B cell (primary cell): ENCODE results near the gene OR1M1. TPM values are rescaled to one million over a fixed set of nuclear protein-coding genes. Genes with fewer than 3 reads are reported as not detected.
A peak's percentile ranks its signal among the peaks of the same experiment; 100 is the strongest.

Source experiments
- ATAC-seq: fragments of 200-7000 bp; cut with Tn5 transposase; one replicate; pipeline ENCODE4 v1.10.0; 2021; ENCODE audit warnings: low read depth, mild to moderate bottlenecking, moderate number of reproducible peaks, moderate library complexity
- CTCF ChIA-PET: fragments of 350-600 bp; sonication (Branson Sonifier 250); formaldehyde crosslinking; loops from one replicate; lab custom pipeline; 2021; ENCODE audit warnings: antibody characterized with exemption, inconsistent platforms; lab: Charles Lee
- POLR2A ChIA-PET: fragments of 350-600 bp; sonication (Branson Sonifier 250); formaldehyde crosslinking; loops from one replicate; lab custom pipeline; 2021; ENCODE audit warnings: antibody characterized with exemption; lab: Charles Lee
- DNase-seq: peaks from one replicate; pipeline ENCODE4 v3.0.0; 2013
- H2AFZ ChIP-seq: 2 replicates; pipeline ENCODE4 v1.6.1; 2012; ENCODE audit warnings: mild to moderate bottlenecking, low read depth, low read length; ENCODE audit not compliant: insufficient read depth, poor library complexity, severe bottlenecking
- H3K27ac ChIP-seq, 2 donors: 1 replicate in 1 of 2; 2 replicates in 1 of 2; pipeline ENCODE4 v1.5.1; 2012 to 2013; ENCODE audit warnings: low read length in 2 of 2, mild to moderate bottlenecking in 2 of 2, moderate library complexity in 1 of 2
- H3K27me3 ChIP-seq, 4 experiments: fragments of 200-600 bp in 1 of 4; sonication (generic) in 1 of 4; replicated peaks in 1 of 4; 1 replicate in 2 of 4; 2 replicates in 2 of 4; pipeline versions ENCODE4 v1.6.1 to v1.7.0; 2013 to 2016; ENCODE audit warnings: low read length in 3 of 4, mild to moderate bottlenecking in 2 of 4, mixed read lengths in 1 of 4, moderate library complexity in 1 of 4; ENCODE audit not compliant: insufficient read depth in 4 of 4, control insufficient read depth in 3 of 4; ENCODE audit errors: control extremely low read depth in 1 of 4
- H3K36me3 ChIP-seq, 2 experiments: replicated peaks in 1 of 2; 1 replicate in 1 of 2; 2 replicates in 1 of 2; pipeline versions ENCODE4 v1.6.1 to v1.7.1; 2013; ENCODE audit warnings: low read length in 1 of 2; ENCODE audit not compliant: insufficient read depth in 2 of 2, control insufficient read depth in 1 of 2; ENCODE audit errors: control extremely low read depth in 1 of 2, extremely low read depth in 1 of 2
- H3K4me1 ChIP-seq, 2 donors: fragments of 200-600 bp in 1 of 2; sonication (generic) in 1 of 2; 1 replicate in 1 of 2; 2 replicates in 1 of 2; pipeline versions ENCODE4 v1.5.1 to v1.6.1; 2013 to 2017; ENCODE audit warnings: low read length in 2 of 2; ENCODE audit not compliant: control insufficient read depth in 2 of 2, insufficient read depth in 2 of 2
- H3K4me2 ChIP-seq: replicated peaks from 2 replicates; pipeline ENCODE3; 2012; ENCODE audit warnings: mild to moderate bottlenecking, low read depth, low read length; ENCODE audit not compliant: poor library complexity, severe bottlenecking
- H3K4me3 ChIP-seq, 5 experiments: fragments of 200-600 bp in 1 of 5; sonication (generic) in 1 of 5; 1 replicate in 3 of 5; 2 replicates in 2 of 5; pipeline versions ENCODE4 v1.5.1 to v1.7.0; 2011 to 2016; ENCODE audit warnings: low read length in 4 of 5, mild to moderate bottlenecking in 4 of 5, low read depth in 2 of 5, control low read depth in 1 of 5, moderate library complexity in 1 of 5; ENCODE audit not compliant: insufficient read depth in 1 of 5; ENCODE audit errors: control extremely low read depth in 1 of 5, extremely low read depth in 1 of 5
- H3K79me2 ChIP-seq: fragments of 200-600 bp; sonication (generic); one replicate; pipeline ENCODE4 v1.6.0; 2016; ENCODE audit warnings: low read length; ENCODE audit not compliant: control insufficient read depth, insufficient read depth
- H3K9ac ChIP-seq: fragments of 200-600 bp; sonication (generic); 2 replicates; pipeline ENCODE4 v1.6.1; 2017; ENCODE audit warnings: mild to moderate bottlenecking, low read length, moderate library complexity
- H3K9me3 ChIP-seq, 3 donors: one replicate each; pipeline versions ENCODE4 v1.6.1 to v1.7.1; 2013; ENCODE audit warnings: low read length in 2 of 3; ENCODE audit not compliant: control insufficient read depth in 2 of 3, insufficient read depth in 1 of 3; ENCODE audit errors: control extremely low read depth in 1 of 3
- H4K20me1 ChIP-seq: 2 replicates; pipeline ENCODE4 v1.6.0; 2012; ENCODE audit warnings: mild to moderate bottlenecking, low read length; ENCODE audit not compliant: insufficient read depth, control insufficient read depth, poor library complexity, severe bottlenecking
- H3K27ac Mint-ChIP-seq: one replicate; pipeline ENCODE4 v1.8.0; 2021; ENCODE audit warnings: mixed read lengths
- H3K27me3 Mint-ChIP-seq: one replicate; pipeline ENCODE4 v1.8.0; 2021; ENCODE audit warnings: mixed read lengths
- H3K4me1 Mint-ChIP-seq: one replicate; pipeline ENCODE4 v1.8.0; 2021; ENCODE audit warnings: mixed read lengths
- H3K4me3 Mint-ChIP-seq: one replicate; pipeline ENCODE4 v1.8.0; 2021; ENCODE audit warnings: mixed read lengths
- H3K9me3 Mint-ChIP-seq: one replicate; pipeline ENCODE4 v1.8.0; 2022; ENCODE audit warnings: mixed read lengths; ENCODE audit not compliant: insufficient read depth
- CTCF ChIP-seq: fragments of 200-600 bp; IDR thresholded peaks from one replicate; pipeline ENCODE4 v1.8.0; 2022; ENCODE audit warnings: antibody characterized with exemption, mild to moderate bottlenecking
- EZH2 ChIP-seq: IDR thresholded peaks from 2 replicates; pipeline ENCODE4 v1.6.1; 2012; ENCODE audit warnings: borderline replicate concordance, low read depth, mild to moderate bottlenecking, moderate library complexity, low read length; ENCODE audit not compliant: insufficient read depth, poor library complexity, severe bottlenecking
- WGBS: methylation state at CpG from one replicate; pipeline ENCODE4 v1.1.5; 2013; ENCODE audit warnings: missing lambda C conversion rate; ENCODE audit not compliant: insufficient coverage; 5-methylcytosine and 5-hydroxymethylcytosine counted together
- intact Hi-C: fragments of 100-400 bp; cut with micrococcal nuclease; formaldehyde crosslinking; loops from one replicate; pipeline ENCODE4 v1.10.0; 2022
- polyA plus RNA-seq: library from polyadenylated mRNA; depleted of rRNA; stranded (reverse); fragments of >200 nt; gene quantifications from 2 replicates; pipeline ENCODE4 v1.2.3, GENCODE V29; 2012
- total RNA-seq, 2 donors: library from RNA; stranded (reverse); fragments of 120-200 nt in 1 of 2; gene quantifications; 1 replicate in 1 of 2; 2 replicates in 1 of 2; pipeline versions ENCODE4 v1.2.3 to v1.2.4, GENCODE V29; 2013 to 2022

Gene OR1M1
- total and polyA plus RNA-seq, 2 donors (not counting 1 experiment from before 2014, with no cell fraction given) = not detected

- peaks cover 33% of the 10 kb centered on the region for H3K4me1 Mint-ChIP-seq
- CTCF ChIA-PET = no interaction called here
- Histone ChIP-seq H3K4me2 (peak within 1 kb of the TSS; percentile 76), H3K9me3 (peaks cover 3 to 10% (median 10%) of the 10 kb centered on the region in 3 donors), H3K36me3 (peaks cover 0 to 3% of the 10 kb centered on the region in 2 experiments), H3K27ac (peak within 1 kb of the TSS; percentile 86 to 90), H3K27me3 (no peaks in the 10 kb centered on the region), H3K9ac (peak within 1 kb of the TSS; percentile 99), H3K79me2 (peaks cover 55% of the 10 kb centered on the region), H4K20me1 (peaks cover 5% of the 10 kb centered on the region), H2AFZ (peak within 1 kb of the TSS; percentile 84), H3K4me3 (peak within 1 kb of the TSS; percentile 70 to 99 (median 97)), H3K4me1 (peaks cover 13 to 15% of the 10 kb centered on the region in 2 donors)
- DNase-seq (peak; percentile 94), ATAC-seq (peak; percentile 90)
- WGBS = under 1% methylated on average over 31 of the region's 43 CpGs
- peak within 1 kb of the TSS; percentile 97 for H3K27ac Mint-ChIP-seq
- peaks cover 3% of the 10 kb centered on the region for H3K9me3 Mint-ChIP-seq
- intact Hi-C loops = loop anchor here (1.0 to 5.0 kb wide), 4 partner anchors 169 to 482 kb away; partner anchors contain the start of genes ZNF121, ZNF559, ZNF561 and ZNF699
- H3K27me3 Mint-ChIP-seq = peaks cover 2% of the 10 kb centered on the region
- TF ChIP-seq CTCF (no peak), EZH2 (no peak)
- H3K4me3 Mint-ChIP-seq = peak within 1 kb of the TSS; percentile 98
- POLR2A ChIA-PET = no interaction called here
Measured at GRCh38 chr19:9140159-9140874, 53.5 kb downstream of the OR1M1 start, which contains the start of gene ZNF317. Gene ZNF317 (plus strand): TSS chr19:9140397. CDS start chr19:9156017, 15,620 bp downstream.

- Mint-ChIP-seq H3K9me3 (peaks cover 3% of the 10 kb centered on the region), H3K4me1 (peaks cover 45% of the 10 kb centered on the region), H3K4me3 (no peak overlapping the region), H3K27me3 (no peaks in the 10 kb centered on the region), H3K27ac (no peak overlapping the region)
- ATAC-seq (no peak), DNase-seq (no peak)
- no peak overlapping the region for H3K4me2 ChIP-seq
- POLR2A ChIA-PET = no interaction called here
- intact Hi-C loops = loop anchor here (5.0 kb wide), 1 partner anchor 477 kb away; the partner anchor contains the start of gene ZNF561
- peaks cover 100% of the 10 kb centered on the region for H3K79me2 ChIP-seq
- H4K20me1 ChIP-seq = peaks cover 44% of the 10 kb centered on the region
- peaks cover 12 to 15% of the 10 kb centered on the region in 2 donors for H3K4me1 ChIP-seq
- H3K9me3 ChIP-seq = peaks cover 3 to 22% (median 18%) of the 10 kb centered on the region in 3 donors
- H3K9ac ChIP-seq = no peak overlapping the region
- H2AFZ ChIP-seq = no peak overlapping the region
- no peak overlapping the region for H3K4me3 ChIP-seq
- H3K27me3 ChIP-seq = no peaks in the 10 kb centered on the region
- CTCF ChIA-PET = no interaction called here
- TF ChIP-seq EZH2 (no peak), CTCF (no peak)
- 90% methylated on average over 5 of the region's 5 CpGs for WGBS
- H3K27ac ChIP-seq = no peak overlapping the region
- H3K36me3 ChIP-seq = peaks cover 0 to 34% of the 10 kb centered on the region in 2 experiments
Measured at GRCh38 chr19:9144920-9145319, 58.1 kb downstream of the OR1M1 start.
